HepG2 (cell line): ENCODE measurements around the gene DUSP2.

Experiments
- ISL2 ChIP-seq: sonication (generic); formaldehyde crosslinking; IDR thresholded peaks from 2 replicates; pipeline ENCODE4 v1.5.0; 2020; ENCODE audit warnings: missing genetic modification reagents
- ZNF235 ChIP-seq: sonication (generic); formaldehyde crosslinking; IDR thresholded peaks from 2 replicates; pipeline ENCODE4 v1.8.1; 2023; ENCODE audit warnings: mild to moderate bottlenecking, missing genetic modification reagents, borderline replicate concordance

- TF ChIP-seq ZNF235 (CRISPR knock-in tag), result no peak
- no peak for TF ChIP-seq ISL2 (CRISPR knock-in tag)
Observed at GRCh38 chr2:96146153-96146880, 1.1 kb upstream of the DUSP2 start.
